Measurements from ENCODE around the gene UBC.
"Not testable (repeated sequence)": the region's sequence is repeated elsewhere in the genome, so short reads cannot be mapped to it uniquely, and the experiment has no call there.

UBC gene

DNA sequence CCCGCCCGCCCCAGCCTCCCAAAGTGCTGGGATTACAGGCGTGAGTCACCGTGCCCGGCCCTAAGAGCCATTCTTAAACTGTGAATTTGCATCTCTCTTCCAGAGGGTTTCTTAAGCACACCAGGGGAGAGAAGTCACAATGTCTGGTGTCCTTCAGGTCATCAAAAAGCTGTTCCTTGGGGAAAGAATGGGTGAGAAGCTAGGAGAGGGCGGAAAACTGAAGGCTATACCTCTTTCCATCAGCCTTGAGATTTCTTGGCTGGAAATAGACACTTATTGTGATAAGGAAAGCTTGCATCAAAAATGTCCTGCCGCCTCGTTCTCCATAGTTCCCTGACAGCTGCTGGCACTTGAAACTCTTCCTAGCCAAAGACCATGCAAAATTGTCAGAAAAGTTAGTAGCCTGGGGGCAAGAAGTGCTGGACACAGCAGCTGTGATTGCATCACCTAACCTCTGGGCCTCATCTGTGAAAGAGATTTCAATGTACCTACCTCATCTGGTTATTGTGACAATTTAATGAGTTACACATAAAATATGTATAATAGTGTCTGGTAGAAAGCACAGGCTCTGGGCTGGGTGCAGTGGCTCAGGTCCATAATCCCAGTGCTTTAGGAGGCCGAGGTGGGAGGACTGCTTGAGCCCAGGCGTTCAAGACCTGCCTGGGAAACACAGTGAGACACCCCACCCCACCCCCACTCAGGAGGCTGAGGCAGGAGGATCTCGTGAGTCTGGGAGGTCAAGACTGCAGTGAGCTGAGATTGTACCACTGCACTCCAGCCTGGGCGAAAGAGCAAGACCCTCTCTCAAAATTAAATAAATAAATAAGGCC, 9.7 kb upstream of the UBC start:
- peaks cover 4% of the 10 kb centered on the region for H3K79me2 ChIP-seq
- no peak overlapping the region for H3K27ac ChIP-seq
- H2AFZ ChIP-seq = no peak overlapping the region
- H3K36me3 ChIP-seq (ENCODE audit: control insufficient read depth, insufficient read depth, low read length) = no peaks in the 10 kb centered on the region
- peaks cover 15% of the 10 kb centered on the region for H3K4me1 ChIP-seq
- H3K9me3 ChIP-seq (ENCODE audit: control insufficient read depth, low read length) = no peaks in the 10 kb centered on the region
- no peak overlapping the region for H3K4me3 ChIP-seq (ENCODE audit: low read depth, low read length)
- H3K9ac ChIP-seq = no peak overlapping the region
- H3K27me3 ChIP-seq (ENCODE audit: control insufficient read depth, insufficient read depth, low read length) = no peaks in the 10 kb centered on the region
- H3K4me2 ChIP-seq (ENCODE audit: low read length) = no peak overlapping the region
- TF ChIP-seq, protein P1, sequence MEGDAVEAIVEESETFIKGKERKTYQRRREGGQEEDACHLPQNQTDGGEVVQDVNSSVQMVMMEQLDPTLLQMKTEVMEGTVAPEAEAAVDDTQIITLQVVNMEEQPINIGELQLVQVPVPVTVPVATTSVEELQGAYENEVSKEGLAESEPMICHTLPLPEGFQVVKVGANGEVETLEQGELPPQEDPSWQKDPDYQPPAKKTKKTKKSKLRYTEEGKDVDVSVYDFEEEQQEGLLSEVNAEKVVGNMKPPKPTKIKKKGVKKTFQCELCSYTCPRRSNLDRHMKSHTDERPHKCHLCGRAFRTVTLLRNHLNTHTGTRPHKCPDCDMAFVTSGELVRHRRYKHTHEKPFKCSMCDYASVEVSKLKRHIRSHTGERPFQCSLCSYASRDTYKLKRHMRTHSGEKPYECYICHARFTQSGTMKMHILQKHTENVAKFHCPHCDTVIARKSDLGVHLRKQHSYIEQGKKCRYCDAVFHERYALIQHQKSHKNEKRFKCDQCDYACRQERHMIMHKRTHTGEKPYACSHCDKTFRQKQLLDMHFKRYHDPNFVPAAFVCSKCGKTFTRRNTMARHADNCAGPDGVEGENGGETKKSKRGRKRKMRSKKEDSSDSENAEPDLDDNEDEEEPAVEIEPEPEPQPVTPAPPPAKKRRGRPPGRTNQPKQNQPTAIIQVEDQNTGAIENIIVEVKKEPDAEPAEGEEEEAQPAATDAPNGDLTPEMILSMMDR (IDR thresholded peaks at IDR 0.05) = no peak

DNA sequence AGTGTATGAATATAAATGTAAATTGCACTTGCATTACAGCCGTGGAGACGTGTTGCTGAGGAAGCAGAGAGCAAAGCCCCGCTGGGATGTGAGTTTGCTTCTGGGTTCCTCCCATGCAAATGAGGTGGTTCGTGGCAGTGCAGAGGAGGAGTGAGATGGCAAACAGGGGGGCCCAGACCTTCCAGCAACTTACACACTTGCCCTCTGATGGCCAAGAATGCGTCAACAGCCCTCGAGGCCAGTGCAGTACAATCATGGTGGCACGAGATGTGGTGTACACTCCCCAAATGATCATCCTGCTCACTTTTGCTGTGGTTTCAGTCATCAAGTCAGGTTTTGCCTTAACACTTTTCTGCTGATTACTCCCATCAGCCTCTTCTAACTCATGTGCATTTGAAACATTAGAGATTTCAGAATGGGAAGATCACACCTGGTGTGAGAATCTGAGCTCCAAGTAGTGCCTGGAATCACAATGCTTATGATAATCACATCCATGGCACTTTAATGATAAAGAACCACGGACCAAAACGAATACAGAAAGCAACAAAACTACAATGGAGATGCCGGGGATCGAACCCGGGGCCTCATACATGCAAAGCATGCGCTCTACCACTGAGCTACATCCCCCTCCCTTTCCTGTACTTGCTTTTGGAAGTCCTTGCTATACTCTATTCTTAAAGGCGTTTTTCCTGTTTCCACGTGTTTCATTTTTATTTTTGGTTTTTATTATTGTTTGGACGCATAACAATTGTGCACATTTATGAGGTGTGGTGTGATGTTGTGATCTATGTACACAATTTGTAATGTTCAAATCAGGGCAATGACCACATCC, 7.0 kb upstream of the UBC start:
- Histone ChIP-seq H3K36me3 (ENCODE audit: control insufficient read depth, insufficient read depth, low read length) (no peaks in the 10 kb centered on the region), H2AFZ (peak overlapping the region; percentile 38), H3K27ac (peak overlapping the region; percentile 48), H3K79me2 (no peaks in the 10 kb centered on the region), H3K27me3 (ENCODE audit: control insufficient read depth, insufficient read depth, low read length) (no peaks in the 10 kb centered on the region), H3K4me3 (ENCODE audit: low read depth, low read length) (peak overlapping the region; percentile 31), H3K9ac (no peak overlapping the region), H3K9me3 (ENCODE audit: control insufficient read depth, low read length) (no peaks in the 10 kb centered on the region), H3K4me1 (peaks cover 25% of the 10 kb centered on the region), H3K4me2 (ENCODE audit: low read length) (peak overlapping the region; percentile 45)
- TF ChIP-seq, protein P1 (IDR thresholded peaks at IDR 0.05) = no peak

DNA sequence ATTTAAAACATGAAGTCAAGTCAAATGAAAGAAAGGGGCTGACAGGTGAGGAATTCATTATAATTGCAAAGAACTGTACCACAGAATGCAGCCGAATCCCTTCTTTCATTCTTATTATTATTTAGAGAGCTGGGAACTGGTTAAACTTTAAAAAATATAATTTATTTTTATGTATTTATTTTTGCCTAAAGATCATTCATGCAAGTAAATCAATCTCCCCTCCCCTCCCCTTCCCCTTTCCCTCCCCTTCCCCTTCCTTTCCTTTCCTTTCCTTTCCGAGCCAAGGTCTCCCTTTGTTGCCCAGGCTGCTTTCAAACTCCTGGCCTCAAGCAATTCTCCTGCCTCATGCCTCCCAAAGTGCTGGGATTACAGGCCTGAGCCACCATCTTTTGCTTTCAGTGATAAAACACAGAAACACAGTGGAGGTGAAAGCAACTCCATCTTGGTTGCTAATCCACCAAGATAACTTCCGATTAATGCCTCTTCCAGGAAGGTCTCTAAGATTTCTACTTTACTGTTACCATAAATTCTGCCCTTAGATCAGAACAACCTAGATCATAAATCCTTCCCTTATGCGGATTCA, 6.0 kb upstream of the UBC start:
- no peaks in the 10 kb centered on the region for H3K9me3 ChIP-seq (ENCODE audit: control insufficient read depth, low read length)
- H3K79me2 ChIP-seq = no peaks in the 10 kb centered on the region
- no peak overlapping the region for H3K9ac ChIP-seq
- no peak overlapping the region for H3K4me2 ChIP-seq (ENCODE audit: low read length)
- H3K27me3 ChIP-seq (ENCODE audit: control insufficient read depth, insufficient read depth, low read length) = no peaks in the 10 kb centered on the region
- H3K36me3 ChIP-seq (ENCODE audit: control insufficient read depth, insufficient read depth, low read length) = no peaks in the 10 kb centered on the region
- TF ChIP-seq, protein P1 (IDR thresholded peaks at IDR 0.05) = no peak
- H3K4me1 ChIP-seq = peaks cover 28% of the 10 kb centered on the region
- H3K27ac ChIP-seq = no peak overlapping the region
- H2AFZ ChIP-seq = no peak overlapping the region
- H3K4me3 ChIP-seq (ENCODE audit: low read depth, low read length) = no peak overlapping the region

DNA sequence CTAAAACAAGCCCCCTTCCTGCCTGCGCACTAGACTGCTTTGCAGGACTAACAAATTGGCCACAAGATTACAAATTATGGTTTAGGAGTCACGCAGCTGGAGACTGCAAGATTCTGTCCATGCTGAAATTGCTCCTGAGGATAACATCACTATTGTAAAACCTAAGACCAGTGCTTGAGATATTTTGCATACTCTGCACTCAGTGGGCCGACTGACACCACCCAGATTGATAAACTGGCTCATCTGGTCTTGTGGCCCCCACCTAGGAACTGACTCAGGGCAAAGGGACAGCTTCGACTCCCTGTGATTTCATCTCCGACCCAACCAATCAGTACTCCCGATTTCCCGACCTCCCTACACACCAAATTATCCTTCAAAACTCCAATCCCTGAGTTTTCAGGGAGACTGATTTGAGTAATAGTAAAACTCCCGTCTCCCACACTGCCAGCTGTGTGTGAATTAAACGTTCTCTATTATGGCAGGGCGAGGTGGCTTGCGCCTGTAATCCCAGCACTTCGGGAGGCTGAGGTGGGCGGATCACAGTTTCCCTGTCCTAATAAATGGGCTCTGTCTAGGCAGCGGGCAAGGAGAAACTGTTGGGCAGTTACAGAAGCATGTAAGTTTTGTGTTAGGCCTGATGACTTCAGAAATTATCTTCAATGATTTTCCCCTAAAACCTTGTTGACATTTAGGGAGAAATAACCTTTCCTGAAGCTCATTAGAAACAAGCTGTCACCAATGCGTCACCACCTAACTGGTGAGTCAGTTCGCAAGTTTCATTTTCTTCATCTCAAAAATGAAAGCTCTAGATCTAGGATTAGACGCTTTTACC, 5.3 kb upstream of the UBC start:
- H3K27ac ChIP-seq = peak overlapping the region; percentile 100
- TF ChIP-seq, protein P1 (IDR thresholded peaks at IDR 0.05) = no peak
- H3K9me3 ChIP-seq (ENCODE audit: control insufficient read depth, low read length) = no peaks in the 10 kb centered on the region
- no peak overlapping the region for H3K9ac ChIP-seq
- no peak overlapping the region for H3K4me2 ChIP-seq (ENCODE audit: low read length)
- H3K79me2 ChIP-seq = no peaks in the 10 kb centered on the region
- H3K4me1 ChIP-seq = peaks cover 31% of the 10 kb centered on the region
- H3K4me3 ChIP-seq (ENCODE audit: low read depth, low read length) = no peak overlapping the region
- no peaks in the 10 kb centered on the region for H3K36me3 ChIP-seq (ENCODE audit: control insufficient read depth, insufficient read depth, low read length)
- H2AFZ ChIP-seq = peak overlapping the region; percentile 18
- H3K27me3 ChIP-seq (ENCODE audit: control insufficient read depth, insufficient read depth, low read length) = no peaks in the 10 kb centered on the region

DNA sequence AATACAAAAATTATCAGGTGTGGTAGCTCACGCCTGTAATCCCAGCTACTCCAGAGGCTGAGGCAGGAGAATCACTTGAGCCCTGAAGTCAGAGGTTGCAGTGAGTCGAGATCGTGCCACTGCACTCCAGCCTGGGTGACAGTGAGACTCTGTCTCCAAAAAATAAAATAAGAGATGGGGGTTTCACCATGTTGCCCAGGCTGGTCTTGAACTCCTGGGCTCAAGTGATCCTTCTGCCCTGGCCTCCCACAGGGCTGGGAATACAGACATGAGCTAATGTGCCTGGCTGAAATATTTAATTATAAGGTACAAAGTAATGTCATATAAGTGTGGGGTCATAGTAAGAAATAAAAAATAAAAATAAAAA, 4.2 kb upstream of the UBC start:
- Histone ChIP-seq H3K4me3 (ENCODE audit: low read depth, low read length) (peak overlapping the region; percentile 61), H3K4me2 (ENCODE audit: low read length) (peak overlapping the region; percentile 82), H3K4me1 (peaks cover 31% of the 10 kb centered on the region), H3K27ac (peak overlapping the region; percentile 100)
- H3K36me3 ChIP-seq (ENCODE audit: control insufficient read depth, insufficient read depth, low read length); H3K79me2 ChIP-seq; H3K9me3 ChIP-seq (ENCODE audit: control insufficient read depth, low read length); H3K27me3 ChIP-seq (ENCODE audit: control insufficient read depth, insufficient read depth, low read length); H2AFZ ChIP-seq; H3K9ac ChIP-seq: not testable (repeated sequence)

Data from parathyroid adenoma (tissue), 2 donors.